Fibroblast of mammary gland (primary cell): ENCODE data around the gene TENM4.

ENCODE experiments used
- DNase-seq: peaks from one replicate; pipeline ENCODE4 v3.0.0-alpha.2; 2010; ENCODE audit warnings: low read depth
- H3K4me3 ChIP-seq: 2 replicates; pipeline ENCODE4 v1.5.1; 2011; ENCODE audit warnings: low read depth, mild to moderate bottlenecking, low read length, moderate library complexity; ENCODE audit not compliant: control insufficient read depth
- TF ChIP-seq, protein P1 (sequence below): conservative IDR thresholded peaks from 2 replicates; pipeline ENCODE4 v1.5.1; 2011; ENCODE audit warnings: low read depth, low read length, inconsistent platforms; ENCODE audit not compliant: control insufficient read depth, insufficient read depth

Gene TENM4

GRCh38 chr11:78720281-78720989 lies 720.4 kb downstream of the TENM4 start:
- H3K4me3 ChIP-seq: no peak overlapping the region
- DNase-seq: no peak
- TF ChIP-seq, protein P1, sequence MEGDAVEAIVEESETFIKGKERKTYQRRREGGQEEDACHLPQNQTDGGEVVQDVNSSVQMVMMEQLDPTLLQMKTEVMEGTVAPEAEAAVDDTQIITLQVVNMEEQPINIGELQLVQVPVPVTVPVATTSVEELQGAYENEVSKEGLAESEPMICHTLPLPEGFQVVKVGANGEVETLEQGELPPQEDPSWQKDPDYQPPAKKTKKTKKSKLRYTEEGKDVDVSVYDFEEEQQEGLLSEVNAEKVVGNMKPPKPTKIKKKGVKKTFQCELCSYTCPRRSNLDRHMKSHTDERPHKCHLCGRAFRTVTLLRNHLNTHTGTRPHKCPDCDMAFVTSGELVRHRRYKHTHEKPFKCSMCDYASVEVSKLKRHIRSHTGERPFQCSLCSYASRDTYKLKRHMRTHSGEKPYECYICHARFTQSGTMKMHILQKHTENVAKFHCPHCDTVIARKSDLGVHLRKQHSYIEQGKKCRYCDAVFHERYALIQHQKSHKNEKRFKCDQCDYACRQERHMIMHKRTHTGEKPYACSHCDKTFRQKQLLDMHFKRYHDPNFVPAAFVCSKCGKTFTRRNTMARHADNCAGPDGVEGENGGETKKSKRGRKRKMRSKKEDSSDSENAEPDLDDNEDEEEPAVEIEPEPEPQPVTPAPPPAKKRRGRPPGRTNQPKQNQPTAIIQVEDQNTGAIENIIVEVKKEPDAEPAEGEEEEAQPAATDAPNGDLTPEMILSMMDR: no peak

DNA sequence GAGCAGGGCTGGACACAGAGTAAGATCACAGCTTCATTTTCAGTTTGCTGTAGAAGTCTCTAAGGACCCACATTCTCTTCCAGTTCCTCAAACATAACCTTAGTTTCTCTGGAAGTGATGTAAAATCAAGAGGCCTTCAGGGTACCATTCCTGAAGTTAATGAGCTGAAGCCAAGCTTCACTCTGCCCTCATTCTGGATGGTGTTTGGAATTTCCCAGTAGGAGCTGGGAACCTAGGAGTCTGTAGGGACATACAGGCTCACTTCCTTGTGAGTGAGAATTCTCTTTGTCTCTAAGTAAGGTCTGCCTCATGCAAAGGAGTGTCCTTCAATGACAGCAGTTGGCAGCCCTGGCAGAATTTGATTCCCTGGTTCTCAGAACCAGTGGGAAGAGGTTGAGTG lies 723.8 kb downstream of the TENM4 start:
- no peak overlapping the region for H3K4me3 ChIP-seq
- no peak for DNase-seq
- TF ChIP-seq, protein P1: no peak

- DNase-seq: peak; percentile 73
- TF ChIP-seq, protein P1: peak; percentile 68
- H3K4me3 ChIP-seq: no peak overlapping the region
Measured at GRCh38 chr11:78715639-78716311, 725.1 kb downstream of the TENM4 start.

DNA sequence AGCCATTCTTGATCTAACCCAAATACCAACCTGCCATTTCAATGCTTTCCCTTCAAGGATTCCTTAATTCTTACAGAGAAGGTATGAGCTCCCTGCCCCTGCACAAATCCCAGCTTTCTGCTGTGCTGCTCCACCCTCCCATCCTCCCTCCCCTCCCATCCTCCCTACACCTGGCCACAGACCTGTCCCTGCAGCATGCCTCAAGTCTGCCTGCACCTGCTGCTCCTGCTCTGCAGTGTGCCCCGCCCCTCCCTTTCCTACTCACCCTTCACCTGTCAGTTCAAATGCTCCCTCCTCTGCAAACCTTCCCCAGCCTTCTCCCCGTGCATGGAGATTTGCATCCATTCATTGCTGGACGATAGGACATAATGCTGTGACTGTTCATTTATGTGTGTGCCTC lies 726.3 kb downstream of the TENM4 start:
- DNase-seq: no peak
- TF ChIP-seq, protein P1: no peak

GRCh38 chr11:78711735-78712134 lies 729.1 kb downstream of the TENM4 start:
- H3K4me3 ChIP-seq: no peak overlapping the region
- DNase-seq: no peak
- TF ChIP-seq, protein P1: no peak

More for the DNA sequence above, 726.3 kb downstream of the TENM4 start:
- H3K4me3 ChIP-seq: no peak overlapping the region

DNA sequence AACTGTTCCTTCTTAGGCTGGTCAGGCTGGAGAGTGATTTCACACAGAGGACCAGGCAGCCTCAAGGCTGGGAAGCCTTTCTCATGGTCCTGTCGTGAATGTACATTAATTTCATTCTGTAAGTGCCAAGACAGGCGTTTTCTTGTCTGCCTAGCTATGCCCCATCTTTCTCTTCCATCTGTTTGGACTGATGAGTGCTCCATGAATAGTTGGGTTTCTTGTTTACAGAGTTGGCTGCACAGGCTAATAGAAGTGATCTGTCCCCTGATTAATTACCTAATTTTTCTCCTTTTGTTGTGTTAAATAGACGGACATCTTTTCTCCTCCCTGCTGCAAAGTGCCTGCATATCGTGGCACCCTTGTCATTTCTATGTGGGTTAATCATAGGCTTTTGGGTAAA lies 730.4 kb downstream of the TENM4 start:
- H3K4me3 ChIP-seq: no peak overlapping the region
- DNase-seq: no peak
- TF ChIP-seq, protein P1: no peak
